Activated T-cell treated with anti-CD3 and anti-CD28 coated beads, Interleukin-2, amount 50 U/mL, for 4 hours (primary cell): ENCODE results near the gene SUFU. TPM values are rescaled to one million over a fixed set of nuclear protein-coding genes. Genes with fewer than 3 reads are reported as not detected.

Experiments used
- ATAC-seq, 2 donors: fragments of 200-7000 bp; cut with Tn5 transposase; one replicate each; pipeline ENCODE4 v1.10.0; 2021
- DNase-seq: peaks from one replicate; pipeline ENCODE4 v3.0.0-alpha.2; 2020
- H3K27me3 Mint-ChIP-seq: one replicate; pipeline ENCODE4 v1.8.0; 2021; ENCODE audit warnings: low read depth, mixed read lengths
- H3K36me3 Mint-ChIP-seq: one replicate; pipeline ENCODE4 v1.8.0; 2022; ENCODE audit warnings: mixed read lengths; ENCODE audit not compliant: insufficient read depth
- H3K4me1 Mint-ChIP-seq: one replicate; pipeline ENCODE4 v1.8.0; 2021; ENCODE audit warnings: low read depth, mixed read lengths
- H3K4me3 Mint-ChIP-seq: one replicate; pipeline ENCODE4 v1.8.0; 2021; ENCODE audit warnings: mild to moderate bottlenecking, moderate library complexity, mixed read lengths
- H3K9me3 Mint-ChIP-seq: one replicate; pipeline ENCODE4 v1.8.0; 2021; ENCODE audit warnings: mixed read lengths
- total RNA-seq, 3 donors: library from RNA; stranded (reverse); gene quantifications; one replicate each; pipeline ENCODE4 v1.2.1, GENCODE V29; 2021

Gene SUFU
- total RNA-seq, 3 donors from 2014 or later = 8.7 to 8.8 (median 8.8) TPM

DNA sequence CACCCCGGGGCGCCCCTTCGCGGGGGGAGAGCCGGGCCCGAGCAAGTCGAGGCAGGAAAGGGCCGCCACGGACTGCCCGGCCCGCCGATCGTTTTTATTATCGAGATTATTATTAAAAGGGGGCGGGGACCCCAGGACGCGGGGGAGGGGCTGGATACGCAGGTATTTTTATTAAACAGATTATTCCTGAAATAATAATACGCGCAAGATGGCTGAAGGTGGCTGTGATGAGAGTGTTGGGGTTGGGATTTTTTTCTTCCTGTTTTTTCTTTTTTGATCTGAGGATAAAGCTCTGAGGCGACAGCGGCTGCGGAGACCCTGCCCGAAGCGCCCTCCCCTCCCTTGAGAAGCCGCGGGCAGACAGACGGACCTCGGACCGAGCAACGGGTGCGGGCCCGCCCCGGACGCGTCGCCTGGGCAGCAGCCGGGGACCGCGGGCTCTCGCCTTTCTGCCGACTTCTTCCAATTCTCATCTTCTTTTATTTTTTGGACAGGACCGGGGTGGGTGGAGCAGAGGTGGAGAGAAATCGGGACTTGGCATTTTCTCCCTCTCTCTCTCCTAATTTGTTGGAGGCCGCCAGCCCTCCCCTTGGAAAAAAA, 139.1 kb downstream of the SUFU start:
- DNase-seq (peak; percentile 39), ATAC-seq (no peak)
- H3K4me1 Mint-ChIP-seq = peaks cover 27% of the 10 kb centered on the region
- H3K36me3 Mint-ChIP-seq = no peaks in the 10 kb centered on the region
- H3K4me3 Mint-ChIP-seq = peak overlapping the region; percentile 85
- no peaks in the 10 kb centered on the region for H3K27me3 Mint-ChIP-seq
- no peaks in the 10 kb centered on the region for H3K9me3 Mint-ChIP-seq

DNA sequence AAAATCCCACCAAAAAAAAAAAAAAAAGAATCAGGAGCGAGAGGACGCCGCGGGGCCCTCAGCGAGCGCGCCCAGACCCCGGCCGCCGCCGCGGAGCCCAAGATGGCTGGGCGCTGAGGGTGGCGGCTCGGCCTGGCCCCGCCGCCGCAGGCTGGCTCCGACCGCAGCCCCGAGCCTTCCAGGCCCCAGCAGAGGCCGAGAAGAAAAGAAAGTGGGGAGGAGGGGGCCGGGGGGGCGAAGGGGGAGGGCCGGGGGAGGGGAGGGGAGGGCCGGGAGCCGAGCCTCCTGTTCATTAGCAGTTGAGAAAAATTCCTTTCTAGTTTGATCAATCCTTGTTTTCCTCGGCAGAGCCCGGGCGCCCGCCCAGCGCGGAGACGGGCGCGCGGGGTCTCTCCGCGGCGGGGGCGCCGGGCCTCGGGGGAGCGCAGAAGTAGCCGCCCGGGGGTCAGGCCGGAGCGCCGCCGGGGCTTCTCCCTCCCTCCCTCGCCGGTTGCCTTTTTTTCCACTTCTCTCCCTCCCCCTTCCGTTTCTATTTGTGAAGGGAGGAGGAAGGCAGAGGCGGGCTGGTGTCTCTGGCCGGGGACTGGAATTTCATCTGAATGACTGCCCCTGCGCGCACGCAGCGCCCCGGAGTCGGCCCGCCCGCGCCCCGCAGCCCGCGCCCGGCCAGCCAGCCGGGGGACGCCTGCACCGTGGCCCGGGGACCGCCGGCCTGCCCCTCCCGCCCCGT, 139.7 kb downstream of the SUFU start:
- Mint-ChIP-seq H3K4me3 (peak overlapping the region; percentile 85), H3K27me3 (no peaks in the 10 kb centered on the region), H3K9me3 (no peaks in the 10 kb centered on the region), H3K36me3 (no peaks in the 10 kb centered on the region), H3K4me1 (peaks cover 34% of the 10 kb centered on the region)
- DNase-seq (peak; percentile 35), ATAC-seq (peak; percentile 1)

DNA sequence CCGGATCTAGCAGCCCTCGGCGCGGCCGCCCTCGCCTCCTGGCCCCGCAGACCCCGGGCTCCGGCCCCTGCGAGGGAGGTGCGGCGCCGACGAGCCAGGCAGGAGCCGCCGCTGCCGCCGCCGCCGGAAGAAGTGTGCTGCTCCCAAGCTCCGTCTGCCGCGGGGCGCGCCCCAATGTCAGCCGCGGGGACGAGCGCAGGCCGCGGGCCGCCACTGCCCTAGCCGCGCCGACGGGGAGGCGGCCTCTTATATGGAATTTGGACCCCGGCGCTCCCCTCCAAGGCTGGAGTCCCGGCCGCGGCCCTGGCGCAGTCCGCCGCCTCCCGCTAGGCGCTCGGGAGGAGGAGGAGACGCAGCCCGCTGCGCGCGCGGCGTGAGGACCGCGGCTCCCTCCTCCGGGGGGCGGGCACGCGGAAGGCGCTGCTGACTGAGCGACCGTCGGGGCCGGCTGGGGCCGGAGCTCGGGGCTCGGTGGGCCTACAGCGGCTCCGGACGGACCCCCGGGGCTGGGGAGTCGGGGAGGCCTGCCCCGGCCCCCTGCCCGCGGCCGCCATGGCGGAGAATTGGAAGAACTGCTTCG, 140.4 kb downstream of the SUFU start, which contains the start of gene TRIM8:
Gene TRIM8, plus strand, starts transcription at position 414 of the 580 bp plus-strand sequence. Its CDS starts 139 bp downstream, at position 553.
- DNase-seq = peak; percentile 40
- Mint-ChIP-seq H3K9me3 (no peaks in the 10 kb centered on the region), H3K27me3 (no peaks in the 10 kb centered on the region), H3K4me3 (peak within 1 kb of the TSS; percentile 92), H3K36me3 (peaks cover 3% of the 10 kb centered on the region), H3K4me1 (peaks cover 40% of the 10 kb centered on the region)
- ATAC-seq = peak; percentile 19 to 23

GRCh38 chr10:102644646-102645387, 141.0 kb downstream of the SUFU start:
- Mint-ChIP-seq H3K36me3 (peaks cover 3% of the 10 kb centered on the region), H3K9me3 (no peaks in the 10 kb centered on the region), H3K4me3 (peak overlapping the region; percentile 92), H3K4me1 (peaks cover 44% of the 10 kb centered on the region), H3K27me3 (no peaks in the 10 kb centered on the region)
- ATAC-seq (peak; percentile 29 to 32), DNase-seq (peak; percentile 73)

GRCh38 chr10:102645388-102645740, 141.6 kb downstream of the SUFU start:
- no peak for ATAC-seq
- H3K4me1 Mint-ChIP-seq = peaks cover 48% of the 10 kb centered on the region
- H3K36me3 Mint-ChIP-seq = peaks cover 3% of the 10 kb centered on the region

DNA sequence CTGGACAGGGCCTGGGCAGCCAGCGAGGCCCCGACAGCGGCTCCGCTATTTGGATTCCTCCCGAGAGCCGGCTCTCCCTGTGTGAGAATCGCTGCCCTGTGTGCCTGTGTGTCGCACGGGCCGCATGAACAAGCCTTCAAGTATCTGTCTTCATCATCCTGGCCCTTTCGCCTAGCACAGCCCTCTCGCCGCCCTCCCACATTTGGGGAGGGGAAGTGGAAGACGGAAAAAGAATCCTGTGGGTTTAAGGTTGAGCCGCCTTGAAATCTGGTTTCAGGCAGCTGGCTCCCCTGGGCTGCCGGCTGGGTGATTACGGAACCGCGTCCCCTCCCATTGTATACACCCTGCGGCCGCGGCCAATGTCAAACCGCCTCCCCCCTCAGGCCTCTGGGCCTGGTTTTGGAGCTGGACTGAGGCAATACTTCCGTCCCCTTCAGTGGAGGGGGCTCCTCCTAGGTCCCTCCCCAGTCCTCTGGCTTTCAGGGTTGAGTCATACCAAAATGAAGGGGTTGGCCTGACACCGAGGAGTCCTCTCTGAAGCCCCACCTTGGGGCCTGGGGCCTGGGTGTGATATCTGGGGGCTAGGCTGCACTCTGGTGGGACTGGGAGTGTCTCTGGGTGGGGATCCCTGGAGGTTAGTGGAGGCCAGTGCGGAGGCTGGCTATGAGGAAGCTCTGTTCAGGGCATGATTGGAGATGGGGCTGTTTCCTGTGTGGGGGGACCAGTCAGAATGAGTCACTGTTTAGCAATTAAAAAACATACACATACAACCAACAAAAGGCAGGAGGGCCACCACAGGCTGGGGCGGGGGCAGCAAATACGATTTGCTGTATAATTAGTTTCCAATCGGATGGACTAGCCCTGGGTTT, 142.2 kb downstream of the SUFU start:
- Mint-ChIP-seq H3K36me3 (peaks cover 3% of the 10 kb centered on the region), H3K4me3 (peak overlapping the region; percentile 92), H3K4me1 (peaks cover 54% of the 10 kb centered on the region), H3K27me3 (no peaks in the 10 kb centered on the region), H3K9me3 (no peaks in the 10 kb centered on the region)
- ATAC-seq (peak; percentile 41 to 46), DNase-seq (peak; percentile 57)

More at GRCh38 chr10:102645388-102645740, 141.6 kb downstream of the SUFU start:
- H3K4me3 Mint-ChIP-seq = peak overlapping the region; percentile 92
- no peaks in the 10 kb centered on the region for H3K27me3 Mint-ChIP-seq
- DNase-seq = no peak
- H3K9me3 Mint-ChIP-seq = no peaks in the 10 kb centered on the region

- Mint-ChIP-seq H3K4me3 (peak overlapping the region; percentile 92), H3K27me3 (no peaks in the 10 kb centered on the region), H3K9me3 (no peaks in the 10 kb centered on the region), H3K36me3 (peaks cover 3% of the 10 kb centered on the region), H3K4me1 (peaks cover 57% of the 10 kb centered on the region)
- ATAC-seq (no peak), DNase-seq (peak; percentile 35)
Measured at GRCh38 chr10:102646610-102647442, 143.1 kb downstream of the SUFU start.

DNA sequence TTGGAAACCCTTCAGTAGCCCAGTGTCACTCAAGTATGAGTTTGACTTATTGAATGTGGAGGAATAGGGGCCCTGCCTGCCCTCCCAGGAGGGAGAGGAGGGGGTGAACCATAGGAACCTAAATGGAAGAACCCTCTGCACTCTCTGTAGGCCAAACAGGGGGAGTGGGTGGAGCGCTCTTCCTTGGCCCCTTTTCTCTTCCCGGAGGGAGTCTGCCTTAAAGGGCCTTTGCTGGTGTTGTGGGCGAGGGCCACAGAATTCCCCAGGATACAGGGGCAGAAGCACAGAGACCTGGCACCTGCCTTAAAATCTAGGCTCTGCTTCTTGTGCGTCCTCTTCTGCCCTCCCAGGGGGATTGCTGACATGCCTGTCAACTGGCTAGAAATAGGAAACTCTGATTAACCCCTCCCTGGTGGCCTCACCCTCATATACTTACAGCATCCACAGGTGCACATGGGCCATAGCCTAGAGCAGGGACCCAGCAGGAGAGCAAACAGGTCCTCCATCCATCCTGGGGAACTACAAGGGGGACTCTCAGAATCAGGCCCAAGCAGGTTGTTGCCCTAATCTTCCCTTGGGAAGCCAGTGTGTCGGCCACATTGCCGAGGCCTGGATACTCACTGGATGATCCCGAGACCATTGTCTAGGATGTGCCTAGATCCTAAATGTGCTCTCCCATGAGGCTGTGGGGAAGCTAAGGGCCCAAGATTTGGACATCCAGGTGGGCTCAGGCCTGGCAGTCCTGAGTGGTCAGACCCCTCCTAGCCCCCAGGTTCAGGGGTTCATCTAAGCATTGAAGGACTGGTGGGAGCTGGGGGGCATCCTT, 143.9 kb downstream of the SUFU start:
- peaks cover 64% of the 10 kb centered on the region for H3K4me1 Mint-ChIP-seq
- peaks cover 3% of the 10 kb centered on the region for H3K36me3 Mint-ChIP-seq
- ATAC-seq = no peak
- no peaks in the 10 kb centered on the region for H3K27me3 Mint-ChIP-seq
- no peak for DNase-seq
- H3K4me3 Mint-ChIP-seq = peak overlapping the region; percentile 92
- H3K9me3 Mint-ChIP-seq = no peaks in the 10 kb centered on the region

GRCh38 chr10:102648269-102648888, 144.6 kb downstream of the SUFU start:
- Mint-ChIP-seq H3K36me3 (peaks cover 3% of the 10 kb centered on the region), H3K4me1 (peaks cover 71% of the 10 kb centered on the region), H3K27me3 (no peaks in the 10 kb centered on the region), H3K9me3 (no peaks in the 10 kb centered on the region), H3K4me3 (peak overlapping the region; percentile 92)
- DNase-seq = no peak
- ATAC-seq = no peak

GRCh38 chr10:102648889-102649796, 145.4 kb downstream of the SUFU start:
- Mint-ChIP-seq H3K4me3 (peak overlapping the region; percentile 92), H3K36me3 (peaks cover 3% of the 10 kb centered on the region), H3K27me3 (no peaks in the 10 kb centered on the region), H3K4me1 (peaks cover 76% of the 10 kb centered on the region), H3K9me3 (no peaks in the 10 kb centered on the region)
- DNase-seq = no peak
- ATAC-seq = no peak
